ENCODE results near the gene TUBB4A.

- TF ChIP-seq CTCF (IDR thresholded peaks at IDR 0.05; ENCODE audit: borderline replicate concordance, extremely low read depth, low read length, poor library complexity, severe bottlenecking), result no peak
- TF ChIP-seq EZH2 (IDR thresholded peaks at IDR 0.05; ENCODE audit: borderline replicate concordance, low read depth, low read length, severe bottlenecking), result no peak
Observed at GRCh38 chr19:6466526-6467248, 35.4 kb downstream of the TUBB4A start.

Data from DND-41 (cell line).